IMR-90 (cell line): ENCODE measurements around the gene UBR4. TPM values are rescaled to one million over a fixed set of nuclear protein-coding genes. Genes with fewer than 3 reads are reported as not detected.

Source experiments
- ATAC-seq: fragments of 200-7000 bp; cut with Tn5 transposase; 2 replicates; pipeline ENCODE4 v1.9.1; 2020; ENCODE audit warnings: low read depth, mild to moderate bottlenecking, moderate library complexity
- BruUV-seq: library from RNA; stranded (reverse); fragments of 400-500 nt; replicated peaks from 2 replicates; lab custom pipeline; 2021; lab: Mats Ljungman, UMichigan
- CTCF ChIA-PET: fragments of 300-600 bp; formaldehyde crosslinking; extraction: SDS; loops from one replicate; lab custom pipeline; 2021; ENCODE audit warnings: antibody characterized with exemption; lab: Yijun Ruan, JAX
- POLR2A ChIA-PET: fragments of 300-600 bp; sonication (Branson Sonifier 250); formaldehyde crosslinking; loops from one replicate; lab custom pipeline; 2022; ENCODE audit warnings: antibody characterized with exemption; ENCODE audit not compliant: unreplicated experiment; lab: Charles Lee
- DNase-seq: peaks from one replicate; pipeline ENCODE4 v3.0.0; 2013
- H2AFZ ChIP-seq: replicated peaks from 2 replicates; pipeline ENCODE3; 2013; ENCODE audit warnings: low read length, mild to moderate bottlenecking; ENCODE audit not compliant: poor library complexity
- H2AK5ac ChIP-seq: 2 replicates; pipeline ENCODE4 v1.6.1; 2013; ENCODE audit warnings: low read depth, low read length, inconsistent platforms
- H2AK9ac ChIP-seq: replicated peaks from 2 replicates; pipeline ENCODE3; 2013; ENCODE audit warnings: mild to moderate bottlenecking, low read depth, low read length, moderate library complexity; ENCODE audit not compliant: poor library complexity
- H2BK120ac ChIP-seq: 2 replicates; pipeline ENCODE4 v1.6.1; 2013; ENCODE audit warnings: low read depth, low read length, inconsistent platforms
- H2BK15ac ChIP-seq: 3 replicates; pipeline ENCODE4 v1.6.1; 2013; ENCODE audit warnings: low read depth, low read length, inconsistent platforms
- H2BK20ac ChIP-seq: 2 replicates; pipeline ENCODE4 v1.6.1; 2013; ENCODE audit warnings: low read depth, mild to moderate bottlenecking, inconsistent platforms, low read length, moderate library complexity
- H2BK5ac ChIP-seq: 2 replicates; pipeline ENCODE4 v1.6.1; 2013; ENCODE audit warnings: mild to moderate bottlenecking, low read depth, low read length, inconsistent platforms; ENCODE audit not compliant: poor library complexity, severe bottlenecking
- H3K14ac ChIP-seq: replicated peaks from 2 replicates; pipeline ENCODE4 v1.6.1; 2013; ENCODE audit warnings: low read depth, low read length, inconsistent platforms
- H3K18ac ChIP-seq: 2 replicates; pipeline ENCODE4 v1.6.1; 2013; ENCODE audit warnings: low read depth, low read length, control low read depth
- H3K23ac ChIP-seq: 2 replicates; pipeline ENCODE4 v1.6.1; 2013; ENCODE audit warnings: low read depth, low read length, inconsistent platforms
- H3K27ac ChIP-seq: 2 replicates; pipeline ENCODE4 v1.5.1; 2013; ENCODE audit warnings: mild to moderate bottlenecking, control low read depth, low read length; ENCODE audit not compliant: insufficient read depth
- H3K27me3 ChIP-seq: 2 replicates; pipeline ENCODE4 v1.6.1; 2013; ENCODE audit warnings: low read length; ENCODE audit not compliant: control insufficient read depth, insufficient read depth
- H3K36me3 ChIP-seq: 2 replicates; pipeline ENCODE4 v1.6.1; 2013; ENCODE audit warnings: low read length, mixed read lengths; ENCODE audit not compliant: control insufficient read depth, insufficient read depth
- H3K4ac ChIP-seq: 2 replicates; pipeline ENCODE4 v1.6.1; 2013; ENCODE audit warnings: low read depth, low read length, inconsistent platforms
- H3K4me1 ChIP-seq: 2 replicates; pipeline ENCODE4 v1.6.1; 2013; ENCODE audit warnings: low read length, mixed read lengths; ENCODE audit not compliant: control insufficient read depth, insufficient read depth
- H3K4me2 ChIP-seq: 2 replicates; pipeline ENCODE4 v1.6.1; 2013; ENCODE audit warnings: low read depth, mild to moderate bottlenecking, control low read depth, low read length, moderate library complexity
- H3K4me3 ChIP-seq: 2 replicates; pipeline ENCODE4 v1.5.1; 2013; ENCODE audit warnings: low read depth, mild to moderate bottlenecking, control low read depth, low read length, moderate library complexity; ENCODE audit not compliant: insufficient read depth
- H3K56ac ChIP-seq: 2 replicates; pipeline ENCODE4 v1.6.1; 2013; ENCODE audit warnings: low read length, inconsistent platforms; ENCODE audit not compliant: insufficient read depth; ENCODE audit errors: extremely low read depth
- H3K79me1 ChIP-seq, 2 experiments: 2 replicates each; pipeline ENCODE4 v1.6.1; 2013; ENCODE audit warnings: low read length in 2 of 2, inconsistent platforms in 1 of 2, low read depth in 1 of 2
- H3K9ac ChIP-seq: 2 replicates; pipeline ENCODE4 v1.6.1; 2013; ENCODE audit warnings: low read depth, low read length, control low read depth
- H3K9me1 ChIP-seq: 2 replicates; pipeline ENCODE4 v1.6.1; 2013; ENCODE audit warnings: low read length, inconsistent platforms; ENCODE audit not compliant: insufficient read depth
- H3K9me3 ChIP-seq: 2 replicates; pipeline ENCODE4 v1.6.1; 2013; ENCODE audit warnings: low read length; ENCODE audit not compliant: control insufficient read depth, insufficient read depth
- H4K20me1 ChIP-seq: 2 replicates; pipeline ENCODE4 v1.6.1; 2013; ENCODE audit warnings: low read length, inconsistent platforms; ENCODE audit not compliant: insufficient read depth
- H4K5ac ChIP-seq: 2 replicates; pipeline ENCODE4 v1.6.1; 2013; ENCODE audit warnings: mild to moderate bottlenecking, low read depth, low read length, control low read depth
- H4K8ac ChIP-seq, 2 experiments: 2 replicates each; pipeline ENCODE4 v1.6.1; 2013; ENCODE audit warnings: low read depth in 2 of 2, low read length in 2 of 2, control low read depth in 1 of 2, inconsistent platforms in 1 of 2
- H4K91ac ChIP-seq: 2 replicates; pipeline ENCODE4 v1.6.1; 2013; ENCODE audit warnings: low read depth, low read length, inconsistent platforms; ENCODE audit not compliant: insufficient read depth
- BHLHE40 ChIP-seq: fragments of 150-350 bp; IDR thresholded peaks from 2 replicates; pipeline ENCODE4 v1.6.1; 2016; ENCODE audit warnings: mild to moderate bottlenecking, low read depth, low read length
- CHD1 ChIP-seq: IDR thresholded peaks from 2 replicates; pipeline ENCODE4 v1.6.1; 2012; ENCODE audit warnings: low read depth, low read length, improper control_type of control experiment
- ELK1 ChIP-seq: fragments of 150-350 bp; IDR thresholded peaks from 2 replicates; pipeline ENCODE4 v1.6.1; 2016; ENCODE audit warnings: low read depth, mild to moderate bottlenecking, low read length, moderate library complexity, borderline replicate concordance
- NFE2L2 ChIP-seq: fragments of 150-350 bp; IDR thresholded peaks from 2 replicates; pipeline ENCODE4 v1.6.1; 2016; ENCODE audit warnings: low read depth, mild to moderate bottlenecking, low read length
- POLR2A ChIP-seq: IDR thresholded peaks from 2 replicates; pipeline ENCODE4 v1.6.1; 2012; ENCODE audit warnings: mild to moderate bottlenecking, low read depth, low read length
- RAD21 ChIP-seq: IDR thresholded peaks from 2 replicates; pipeline ENCODE4 v1.6.1; 2012; ENCODE audit warnings: low read length, improper control_type of control experiment
- RCOR1 ChIP-seq: IDR thresholded peaks from 2 replicates; pipeline ENCODE4 v1.6.1; 2012; ENCODE audit warnings: mild to moderate bottlenecking, low read length, improper control_type of control experiment; ENCODE audit not compliant: insufficient replicate concordance
- dilution Hi-C: fragments of 300-500 bp; cut with HindIII; formaldehyde crosslinking; loops from one replicate; pipeline ENCODE4 v1.14.3; 2018; ENCODE audit warnings: low sequenced_read_pairs; ENCODE audit not compliant: unreplicated experiment
- in situ Hi-C: fragments of 300-500 bp; cut with MboI; formaldehyde crosslinking; loops from 3 replicates; pipeline ENCODE4 v1.14.3; 2019; ENCODE audit warnings: low sequenced_read_pairs, inconsistent platforms, mixed read lengths
- intact Hi-C: fragments of 100-400 bp; cut with micrococcal nuclease; formaldehyde crosslinking; loops from 2 replicates; pipeline ENCODE4 v1.10.0; 2022
- polyA plus RNA-seq, 3 experiments: library from polyadenylated mRNA; depleted of rRNA; stranded (reverse); fragments of >200 nt; gene quantifications; 2 replicates each; pipeline ENCODE4 v1.2.3, GENCODE V29; 2012; ENCODE audit warnings: low replicate concordance in 1 of 3
- total RNA-seq: library from RNA; depleted of rRNA; stranded (reverse); fragments of >200 nt; gene quantifications from 2 replicates; pipeline ENCODE4 v1.2.3, GENCODE V29; 2012

UBR4 gene
- total and polyA plus RNA-seq, 2 of the 4 experiments (the other 2 are of a cell fraction), result 87.8 to 121 TPM

- CTCF ChIA-PET, result interaction anchor here (1.0 kb wide), 1 partner anchor 13 kb away, joined by 3 read pairs; no protein-coding TSS in a partner anchor
- Histone ChIP-seq H3K4ac (no peak overlapping the region), H4K5ac (no peak overlapping the region), H3K4me1 (0 out of 2 replicates have a peak, but pooled peaks cover 2% of the 10 kb centered on the region), H2BK5ac (no peak overlapping the region), H2AFZ (no peak overlapping the region), H3K79me1 (peaks cover 31 to 60% of the 10 kb centered on the region in 2 experiments), H2BK20ac (no peak overlapping the region), H2BK120ac (no peak overlapping the region), H3K27ac (no peak overlapping the region), H3K4me3 (no peak overlapping the region), H2BK15ac (no peak overlapping the region), H3K9me3 (no peaks in the 10 kb centered on the region), H3K4me2 (no peak overlapping the region), H2AK9ac (no peak overlapping the region), H3K36me3 (peaks cover 34% of the 10 kb centered on the region), H3K56ac (no peak overlapping the region), H3K18ac (no peak overlapping the region), H3K9ac (no peak overlapping the region), H3K27me3 (no peaks in the 10 kb centered on the region), H3K9me1 (peaks cover 6% of the 10 kb centered on the region), H4K91ac (no peak overlapping the region), H4K8ac (no peak overlapping the region), H3K14ac (no peak overlapping the region), H3K23ac (no peak overlapping the region), H2AK5ac (no peak overlapping the region), H4K20me1 (peaks cover 19% of the 10 kb centered on the region)
- no TSS peak for BruUV-seq
- dilution Hi-C loops (no loop called here), in situ Hi-C loops (loop anchor here (5.0 kb wide), 1 partner anchor 398 kb away; no protein-coding TSS in a partner anchor), intact Hi-C loops (loop anchor here (5.0 kb wide), 2 partner anchors 58 to 398 kb away; partner anchors contain the start of genes AKR7A2 and SLC66A1)
- TF ChIP-seq BHLHE40 (no peak), NFE2L2 (no peak), CHD1 (no peak), RAD21 (no peak), ELK1 (no peak), POLR2A (no peak), RCOR1 (no peak)
- DNase-seq (no peak), ATAC-seq (no peak)
- POLR2A ChIA-PET, result no interaction called here
Measured at GRCh38 chr1:19254416-19254815, 44.4 kb upstream of the UBR4 start.
